HepG2 (cell line): ENCODE data around the gene XRCC5. TPM values are rescaled to one million over a fixed set of nuclear protein-coding genes. Genes with fewer than 3 reads are reported as not detected.

ENCODE experiments used
- AGO1 ChIP-seq: fragments of 200-400 bp; formaldehyde crosslinking; IDR thresholded peaks from 2 replicates; pipeline ENCODE4 v1.6.1; 2017; ENCODE audit warnings: mild to moderate bottlenecking, low read depth, low read length, moderate library complexity; ENCODE audit not compliant: poor library complexity, severe bottlenecking
- ELF1 ChIP-seq: sonication (generic); formaldehyde crosslinking; IDR thresholded peaks from 2 replicates; pipeline ENCODE4 v1.4.0; 2020; ENCODE audit warnings: missing genetic modification reagents
- ESRRA ChIP-seq: sonication (generic); formaldehyde crosslinking; IDR thresholded peaks from 2 replicates; pipeline ENCODE4 v1.5.1; 2020; ENCODE audit warnings: mild to moderate bottlenecking, low read depth, missing genetic modification reagents
- HNRNPL ChIP-seq: fragments of 200-400 bp; formaldehyde crosslinking; IDR thresholded peaks from 2 replicates; pipeline ENCODE4 v1.6.1; 2017; ENCODE audit warnings: mild to moderate bottlenecking, low read depth, low read length
- KMT2A ChIP-seq: sonication (generic); formaldehyde crosslinking; IDR thresholded peaks from 2 replicates; pipeline ENCODE4 v1.4.0; 2020; ENCODE audit warnings: missing genetic modification reagents
- MAZ ChIP-seq, 2 experiments: sonication (generic) in 1 of 2; formaldehyde crosslinking in 1 of 2; IDR thresholded peaks; 2 replicates each; pipeline versions ENCODE4 v1.5.0 to v1.6.1; 2012 to 2020; ENCODE audit warnings: low read depth in 2 of 2, mild to moderate bottlenecking in 2 of 2, borderline replicate concordance in 1 of 2, improper control_type of control experiment in 1 of 2, low read length in 1 of 2, missing genetic modification reagents in 1 of 2, moderate library complexity in 1 of 2
- NAIF1 ChIP-seq: sonication (generic); formaldehyde crosslinking; IDR thresholded peaks from 2 replicates; pipeline ENCODE4 v1.5.0; 2020; ENCODE audit warnings: mild to moderate bottlenecking, missing genetic modification reagents, borderline replicate concordance
- NCOA2 ChIP-seq: sonication (generic); formaldehyde crosslinking; IDR thresholded peaks from 2 replicates; pipeline ENCODE4 v1.8.0; 2022; ENCODE audit warnings: inconsistent platforms
- NFYC ChIP-seq: IDR thresholded peaks from 2 replicates; pipeline ENCODE4 v1.6.1; 2016; ENCODE audit warnings: missing genetic modification reagents, missing compliant biosample characterization
- PHF8 ChIP-seq: sonication (generic); formaldehyde crosslinking; IDR thresholded peaks from 2 replicates; pipeline ENCODE4 v1.5.0; 2020; ENCODE audit warnings: missing genetic modification reagents
- POLR2A ChIP-seq, 2 experiments: IDR thresholded peaks; 2 replicates each; pipeline ENCODE4 v1.6.1; 2011; ENCODE audit warnings: low read depth in 2 of 2, low read length in 2 of 2, mild to moderate bottlenecking in 1 of 2, moderate library complexity in 1 of 2; ENCODE audit not compliant: insufficient read depth in 1 of 2
- POLR2G ChIP-seq: fragments of 200-400 bp; formaldehyde crosslinking; IDR thresholded peaks from 2 replicates; pipeline ENCODE4 v1.6.1; 2018; ENCODE audit warnings: mild to moderate bottlenecking, low read depth, low read length, moderate library complexity
- PPARG ChIP-seq: conservative IDR thresholded peaks from 2 replicates; pipeline ENCODE4 v1.6.1; 2016; ENCODE audit warnings: missing biosample characterization, missing genetic modification reagents
- RBM39 ChIP-seq: fragments of 200-400 bp; formaldehyde crosslinking; IDR thresholded peaks from one replicate; pipeline ENCODE4 v1.6.1; 2018; ENCODE audit warnings: antibody characterized with exemption, mild to moderate bottlenecking, low read depth, low read length; ENCODE audit not compliant: poor library complexity, severe bottlenecking
- RXRA ChIP-seq: sonication (generic); formaldehyde crosslinking; IDR thresholded peaks from 2 replicates; pipeline ENCODE4 v1.5.1; 2020; ENCODE audit warnings: missing genetic modification reagents
- RXRB ChIP-seq: IDR thresholded peaks from 2 replicates; pipeline ENCODE4 v1.6.1; 2016; ENCODE audit warnings: borderline replicate concordance, missing genetic modification reagents, missing compliant biosample characterization
- SOX6 ChIP-seq, 2 experiments: fragments of 450-650 bp in 1 of 2; sonication (generic) in 1 of 2; formaldehyde crosslinking in 1 of 2; IDR thresholded peaks; 2 replicates each; pipeline versions ENCODE4 v1.4.0 to v1.6.1; 2017 to 2020; ENCODE audit warnings: antibody characterized with exemption in 1 of 2, mild to moderate bottlenecking in 1 of 2, missing genetic modification reagents in 1 of 2
- SP5 ChIP-seq: IDR thresholded peaks from 2 replicates; pipeline ENCODE4 v1.6.1; 2016; ENCODE audit warnings: low read depth, borderline replicate concordance
- TCF7L2 ChIP-seq: IDR thresholded peaks from 2 replicates; pipeline ENCODE4 v1.6.1; 2011; ENCODE audit warnings: mild to moderate bottlenecking, low read depth, low read length, moderate library complexity
- U2AF1 ChIP-seq: fragments of 200-400 bp; formaldehyde crosslinking; optimal IDR thresholded peaks from 2 replicates; pipeline ENCODE3; 2017; ENCODE audit warnings: mild to moderate bottlenecking, low read depth, low read length
- ZNF781 ChIP-seq: sonication (generic); formaldehyde crosslinking; IDR thresholded peaks from 2 replicates; pipeline ENCODE4 v1.5.1; 2020; ENCODE audit warnings: borderline replicate concordance, mild to moderate bottlenecking, missing genetic modification reagents; ENCODE audit errors: not compliant biosample characterization
- ZNF841 ChIP-seq: sonication (generic); formaldehyde crosslinking; IDR thresholded peaks from 2 replicates; pipeline ENCODE4 v1.8.1; 2023; ENCODE audit warnings: missing genetic modification reagents, borderline replicate concordance
- polyA plus RNA-seq, 8 experiments: library from polyadenylated mRNA; depleted of rRNA in 3 of 8; stranded (reverse) in 7 of 8; unstranded in 1 of 8; fragments of >200 nt; fragmentation: Illumina TruSeq in 4 of 8; extraction: Trizol in 4 of 8; gene quantifications; 2 replicates each; pipeline versions ENCODE4 v1.2.1 to v1.2.3, GENCODE V29; 2011 to 2016; ENCODE audit warnings: low read depth in 4 of 8, missing spikeins in 1 of 8, mixed read lengths in 1 of 8; ENCODE audit not compliant: insufficient read depth in 1 of 8
- total RNA-seq, 5 experiments: library from RNA; depleted of rRNA; stranded (reverse); fragments of >200 nt; fragmentation: Illumina TruSeq; extraction: Trizol; gene quantifications; 2 replicates each; pipeline ENCODE4 v1.2.3, GENCODE V29; 2016; ENCODE audit warnings: low read depth in 1 of 5
- TF ChIP-seq, protein P1 (sequence below), 2 experiments: sonication (generic) in 1 of 2; formaldehyde crosslinking in 1 of 2; IDR thresholded peaks; 2 replicates each; pipeline versions ENCODE4 v1.4.0 to v1.6.1; 2018 to 2020; ENCODE audit warnings: missing genetic modification reagents in 2 of 2, borderline replicate concordance in 1 of 2, low read depth in 1 of 2, mild to moderate bottlenecking in 1 of 2, missing biosample characterization in 1 of 2
- TF ChIP-seq, protein P2 (sequence below): sonication (generic); formaldehyde crosslinking; IDR thresholded peaks from 2 replicates; pipeline ENCODE4 v1.4.0; 2020; ENCODE audit warnings: missing genetic modification reagents, borderline replicate concordance

The XRCC5 gene
- total and polyA plus RNA-seq, 2 of the 13 experiments (the other 11 are each of a cell fraction or from before 2014, with no cell fraction given) = 264 to 454 TPM

DNA sequence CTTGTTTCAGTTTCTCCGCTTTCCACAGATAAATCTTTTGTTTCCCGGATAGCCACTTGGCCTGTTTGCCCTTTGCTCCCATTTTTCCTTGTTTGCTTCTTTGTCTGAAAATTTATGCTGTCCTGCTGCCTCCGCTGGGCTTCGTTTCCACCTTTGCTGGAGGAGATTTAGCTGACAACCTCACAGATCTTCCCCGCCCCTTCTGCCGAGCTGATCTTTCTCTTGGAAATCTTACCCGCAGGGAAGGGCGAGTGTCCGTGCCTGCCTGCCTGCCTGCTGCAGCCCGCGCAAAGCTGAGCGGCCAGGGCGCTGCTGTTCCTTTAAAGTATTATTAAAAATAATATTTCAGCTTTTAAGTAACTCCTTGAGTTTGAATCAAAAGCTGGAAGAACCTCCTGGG, 1.4 kb upstream of the XRCC5 start (continued):
- no peak for TF ChIP-seq ZNF841 (CRISPR knock-in tag)
- 0 out of 4 replicates have a peak, but pooled peaks have one; percentile 2 to 32 for TF ChIP-seq POLR2A (IDR thresholded peaks at IDR 0.05; ENCODE audit: insufficient read depth in 1 of 2, low read depth in 2 of 2, low read length in 2 of 2)
- TF ChIP-seq TCF7L2 = no peak
- TF ChIP-seq, protein P1, sequence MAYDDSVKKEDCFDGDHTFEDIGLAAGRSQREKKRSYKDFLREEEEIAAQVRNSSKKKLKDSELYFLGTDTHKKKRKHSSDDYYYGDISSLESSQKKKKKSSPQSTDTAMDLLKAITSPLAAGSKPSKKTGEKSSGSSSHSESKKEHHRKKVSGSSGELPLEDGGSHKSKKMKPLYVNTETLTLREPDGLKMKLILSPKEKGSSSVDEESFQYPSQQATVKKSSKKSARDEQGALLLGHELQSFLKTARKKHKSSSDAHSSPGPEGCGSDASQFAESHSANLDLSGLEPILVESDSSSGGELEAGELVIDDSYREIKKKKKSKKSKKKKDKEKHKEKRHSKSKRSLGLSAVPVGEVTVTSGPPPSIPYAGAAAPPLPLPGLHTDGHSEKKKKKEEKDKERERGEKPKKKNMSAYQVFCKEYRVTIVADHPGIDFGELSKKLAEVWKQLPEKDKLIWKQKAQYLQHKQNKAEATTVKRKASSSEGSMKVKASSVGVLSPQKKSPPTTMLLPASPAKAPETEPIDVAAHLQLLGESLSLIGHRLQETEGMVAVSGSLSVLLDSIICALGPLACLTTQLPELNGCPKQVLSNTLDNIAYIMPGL (CRISPR knock-in tag; IDR thresholded peaks at IDR 0.05; ENCODE audit: borderline replicate concordance in 1 of 2, low read depth in 1 of 2) = 0 out of 4 replicates have a peak, but pooled peaks of 1 of the 2 experiments have one; percentile 62
- no peak for TF ChIP-seq NFYC (CRISPR knock-in tag)
- no peak for TF ChIP-seq ESRRA
- TF ChIP-seq, protein P2, sequence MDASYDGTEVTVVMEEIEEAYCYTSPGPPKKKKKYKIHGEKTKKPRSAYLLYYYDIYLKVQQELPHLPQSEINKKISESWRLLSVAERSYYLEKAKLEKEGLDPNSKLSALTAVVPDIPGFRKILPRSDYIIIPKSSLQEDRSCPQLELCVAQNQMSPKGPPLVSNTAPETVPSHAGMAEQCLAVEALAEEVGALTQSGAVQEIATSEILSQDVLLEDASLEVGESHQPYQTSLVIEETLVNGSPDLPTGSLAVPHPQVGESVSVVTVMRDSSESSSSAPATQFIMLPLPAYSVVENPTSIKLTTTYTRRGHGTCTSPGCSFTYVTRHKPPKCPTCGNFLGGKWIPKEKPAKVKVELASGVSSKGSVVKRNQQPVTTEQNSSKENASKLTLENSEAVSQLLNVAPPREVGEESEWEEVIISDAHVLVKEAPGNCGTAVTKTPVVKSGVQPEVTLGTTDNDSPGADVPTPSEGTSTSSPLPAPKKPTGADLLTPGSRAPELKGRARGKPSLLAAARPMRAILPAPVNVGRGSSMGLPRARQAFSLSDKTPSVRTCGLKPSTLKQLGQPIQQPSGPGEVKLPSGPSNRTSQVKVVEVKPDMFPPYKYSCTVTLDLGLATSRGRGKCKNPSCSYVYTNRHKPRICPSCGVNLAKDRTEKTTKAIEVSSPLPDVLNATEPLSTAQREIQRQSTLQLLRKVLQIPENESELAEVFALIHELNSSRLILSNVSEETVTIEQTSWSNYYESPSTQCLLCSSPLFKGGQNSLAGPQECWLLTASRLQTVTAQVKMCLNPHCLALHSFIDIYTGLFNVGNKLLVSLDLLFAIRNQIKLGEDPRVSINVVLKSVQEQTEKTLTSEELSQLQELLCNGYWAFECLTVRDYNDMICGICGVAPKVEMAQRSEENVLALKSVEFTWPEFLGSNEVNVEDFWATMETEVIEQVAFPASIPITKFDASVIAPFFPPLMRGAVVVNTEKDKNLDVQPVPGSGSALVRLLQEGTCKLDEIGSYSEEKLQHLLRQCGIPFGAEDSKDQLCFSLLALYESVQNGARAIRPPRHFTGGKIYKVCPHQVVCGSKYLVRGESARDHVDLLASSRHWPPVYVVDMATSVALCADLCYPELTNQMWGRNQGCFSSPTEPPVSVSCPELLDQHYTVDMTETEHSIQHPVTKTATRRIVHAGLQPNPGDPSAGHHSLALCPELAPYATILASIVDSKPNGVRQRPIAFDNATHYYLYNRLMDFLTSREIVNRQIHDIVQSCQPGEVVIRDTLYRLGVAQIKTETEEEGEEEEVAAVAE (CRISPR knock-in tag) = 0 out of 2 replicates have a peak, but pooled peaks have one; percentile 9
- TF ChIP-seq HNRNPL = no peak
- TF ChIP-seq AGO1 = no peak
- 0 out of 2 replicates have a peak, but pooled peaks have one; percentile 23 for TF ChIP-seq RXRA (CRISPR knock-in tag)
- TF ChIP-seq ELF1 (CRISPR knock-in tag) = no peak
- TF ChIP-seq POLR2G = peak; percentile 42; the same call in 1 of the 2 replicates
- peak; percentile 47; the same call in 1 of the 2 replicates for TF ChIP-seq PPARG
- peak; percentile 50; the same call in 1 of the 2 replicates for TF ChIP-seq SP5 (CRISPR knock-in tag)
- TF ChIP-seq U2AF1 = no peak
- peak; percentile 44 for TF ChIP-seq PHF8
- no peak for TF ChIP-seq NAIF1 (CRISPR knock-in tag)
- TF ChIP-seq NCOA2 (CRISPR knock-in tag) = peak; percentile 32; the same call in 1 of the 2 replicates
- 0 out of 2 replicates have a peak, but pooled peaks have one; percentile 14 for TF ChIP-seq RXRB (CRISPR knock-in tag)
- no peak for TF ChIP-seq SOX6 (IDR thresholded peaks at IDR 0.05)
- TF ChIP-seq SOX6 (CRISPR knock-in tag; IDR thresholded peaks at IDR 0.05) = peak; percentile 52
- TF ChIP-seq ZNF781 = peak; percentile 58
- peak; percentile 69; the same call in 1 of the 2 replicates for TF ChIP-seq KMT2A (CRISPR knock-in tag)
- TF ChIP-seq MAZ (IDR thresholded peaks at IDR 0.05; ENCODE audit: borderline replicate concordance, low read depth, low read length) = no peak
- peak; percentile 26; the same call in 1 of the 2 replicates for TF ChIP-seq MAZ (CRISPR knock-in tag; IDR thresholded peaks at IDR 0.05; ENCODE audit: low read depth)
- peak; percentile 29 for TF ChIP-seq RBM39
